HG03025 (cell line): ENCODE data around the gene CMTM4.
"Not testable (repeated sequence)": the region's sequence is repeated elsewhere in the genome, so short reads cannot be mapped to it uniquely, and the experiment has no call there.

ENCODE experiments used
- ATAC-seq: cut with Tn5 transposase; IDR thresholded peaks from one replicate; pipeline ENCODE4 v1.9.1; 2021; ENCODE audit warnings: mild to moderate bottlenecking, moderate library complexity; ENCODE audit not compliant: unreplicated experiment, low FRiP score

The CMTM4 gene

DNA sequence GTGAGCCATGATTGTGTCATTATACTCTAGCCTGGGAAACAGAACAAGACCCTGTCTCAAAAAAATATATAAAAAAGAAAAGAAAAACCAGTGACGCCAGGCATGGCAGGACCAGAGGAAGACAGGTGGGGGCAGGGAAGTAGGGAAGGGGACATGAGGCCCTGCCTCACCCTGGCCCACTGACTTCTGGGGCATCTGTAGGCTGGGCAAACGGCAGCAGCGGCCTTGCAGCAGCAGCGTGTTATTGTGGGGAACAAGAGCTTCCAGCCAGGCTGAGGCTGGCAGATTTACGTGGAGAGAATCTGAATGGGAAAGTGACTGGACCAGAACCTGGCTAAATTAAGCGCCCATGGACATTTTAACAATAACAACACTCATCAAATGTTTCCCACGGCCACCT, 19.4 kb downstream of the CMTM4 start:
- no peak for ATAC-seq

DNA sequence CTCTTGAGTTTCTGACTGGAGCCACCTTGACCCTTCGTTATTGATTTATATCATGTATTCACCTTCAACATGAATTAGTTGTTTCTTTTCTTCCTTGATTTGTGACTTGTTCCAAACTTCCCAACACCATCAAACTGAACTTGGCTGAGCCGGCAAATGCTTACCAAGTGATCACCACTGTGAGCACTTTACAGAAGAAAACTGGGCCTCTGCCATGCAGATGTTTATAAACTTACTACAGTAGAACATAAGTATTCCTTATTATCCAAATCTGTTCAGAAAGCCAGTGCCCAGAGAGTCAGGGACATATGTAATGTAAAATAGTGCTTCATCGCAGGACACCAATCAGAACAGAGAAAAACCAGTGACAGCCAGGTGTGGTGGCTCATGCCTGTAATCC, 19.9 kb downstream of the CMTM4 start:
- no peak for ATAC-seq

DNA sequence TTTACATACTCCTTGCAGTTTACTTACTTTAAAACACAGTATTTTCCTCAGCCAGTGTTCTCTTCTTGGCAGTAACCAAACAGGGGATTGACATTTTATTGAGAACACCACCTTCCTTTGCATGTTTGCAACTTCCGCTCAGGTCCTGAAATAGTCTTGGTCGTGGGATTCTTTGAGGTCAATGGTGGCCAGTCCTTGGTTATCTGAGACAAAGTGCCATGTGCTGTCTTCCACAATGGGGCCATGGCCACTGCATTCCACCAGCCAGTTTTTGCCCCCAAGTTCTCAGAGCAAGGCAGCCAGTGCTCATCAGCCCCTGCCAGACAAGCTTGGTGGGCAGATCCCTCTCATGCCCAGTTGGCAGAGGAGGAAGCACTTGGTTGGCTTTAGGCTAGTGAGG, 22.9 kb downstream of the CMTM4 start:
- ATAC-seq, result no peak

DNA sequence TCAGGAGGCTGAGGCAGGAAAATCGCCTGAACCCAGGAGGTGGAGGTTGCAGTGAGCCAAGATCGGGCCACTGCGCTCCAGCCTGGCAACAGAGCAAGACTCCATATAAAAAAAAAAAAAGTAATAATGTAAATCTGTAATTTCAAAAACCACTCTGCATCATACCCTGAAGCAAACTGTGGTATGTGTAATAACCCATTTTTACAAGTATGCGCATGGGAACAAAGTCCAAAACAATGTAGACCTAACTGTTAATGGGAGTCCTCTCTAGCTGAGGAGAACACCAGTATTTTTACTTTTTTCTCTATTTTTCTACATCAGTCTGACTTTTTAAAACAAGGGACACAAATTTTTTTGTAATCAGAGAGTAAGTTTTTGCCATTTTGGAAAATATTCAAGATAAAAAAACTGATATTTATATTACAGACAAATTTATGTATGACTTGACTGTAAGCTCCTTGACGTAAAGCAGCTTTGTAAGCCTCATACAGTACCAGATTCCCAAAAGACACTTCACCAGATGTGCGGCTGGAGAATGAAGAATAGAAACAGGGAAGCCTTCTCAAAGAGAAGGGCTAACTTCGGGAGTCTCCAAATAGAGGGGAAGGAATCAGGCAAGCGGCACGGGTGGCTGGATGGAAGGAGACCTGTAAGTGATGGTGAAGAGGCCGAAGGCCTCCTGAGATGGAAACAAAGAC, 25.7 kb downstream of the CMTM4 start:
- ATAC-seq, result no peak

DNA sequence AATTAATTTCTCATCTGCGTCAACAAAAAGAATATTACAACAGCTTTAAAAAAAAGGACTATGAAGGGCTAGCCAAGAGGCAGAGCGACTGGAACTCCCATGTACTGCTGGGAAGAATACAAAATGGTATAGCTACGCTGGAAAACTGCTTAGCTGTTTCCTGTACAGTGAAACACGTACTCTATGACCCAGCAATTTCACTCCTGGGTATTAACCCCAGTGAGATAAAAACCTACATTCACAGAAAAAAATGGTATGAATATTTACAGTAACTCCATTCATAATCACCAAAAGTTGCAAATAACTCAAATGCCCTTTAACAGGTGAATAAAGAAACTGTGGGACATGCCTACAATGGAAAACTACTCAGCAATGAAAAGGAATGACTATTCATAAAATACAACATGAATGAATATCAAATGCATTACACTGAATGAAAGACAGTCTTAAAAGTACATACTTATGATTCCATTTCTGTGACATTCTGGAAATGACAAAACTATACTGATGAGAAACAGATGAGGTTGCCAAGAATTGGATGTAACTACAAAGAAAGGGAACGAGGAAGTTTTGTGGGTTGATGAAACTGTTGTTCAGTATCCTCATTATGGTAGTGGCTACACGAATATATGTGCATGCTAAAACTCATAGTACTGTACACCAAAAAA, 27.6 kb downstream of the CMTM4 start:
- no peak for ATAC-seq

DNA sequence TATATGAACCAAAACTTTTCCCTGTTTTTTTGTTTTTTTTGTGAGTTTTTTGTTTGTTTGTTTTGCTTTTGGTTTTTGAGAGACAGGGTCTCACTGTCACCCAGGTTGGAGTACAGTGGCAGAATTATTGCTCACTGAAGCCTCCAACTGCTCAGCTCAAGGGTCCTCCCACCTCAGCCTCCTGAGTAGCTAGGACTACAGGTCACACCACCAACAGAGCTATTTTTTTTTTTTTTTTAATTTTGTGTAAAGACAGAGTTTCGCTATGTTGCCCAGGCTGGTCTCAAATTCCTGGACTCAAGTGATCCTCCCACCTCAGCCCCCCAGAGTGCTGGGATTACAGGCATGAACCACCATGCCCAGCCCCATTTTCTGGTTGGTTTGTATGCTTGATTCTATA, 28.6 kb downstream of the CMTM4 start:
- ATAC-seq, result no peak

DNA sequence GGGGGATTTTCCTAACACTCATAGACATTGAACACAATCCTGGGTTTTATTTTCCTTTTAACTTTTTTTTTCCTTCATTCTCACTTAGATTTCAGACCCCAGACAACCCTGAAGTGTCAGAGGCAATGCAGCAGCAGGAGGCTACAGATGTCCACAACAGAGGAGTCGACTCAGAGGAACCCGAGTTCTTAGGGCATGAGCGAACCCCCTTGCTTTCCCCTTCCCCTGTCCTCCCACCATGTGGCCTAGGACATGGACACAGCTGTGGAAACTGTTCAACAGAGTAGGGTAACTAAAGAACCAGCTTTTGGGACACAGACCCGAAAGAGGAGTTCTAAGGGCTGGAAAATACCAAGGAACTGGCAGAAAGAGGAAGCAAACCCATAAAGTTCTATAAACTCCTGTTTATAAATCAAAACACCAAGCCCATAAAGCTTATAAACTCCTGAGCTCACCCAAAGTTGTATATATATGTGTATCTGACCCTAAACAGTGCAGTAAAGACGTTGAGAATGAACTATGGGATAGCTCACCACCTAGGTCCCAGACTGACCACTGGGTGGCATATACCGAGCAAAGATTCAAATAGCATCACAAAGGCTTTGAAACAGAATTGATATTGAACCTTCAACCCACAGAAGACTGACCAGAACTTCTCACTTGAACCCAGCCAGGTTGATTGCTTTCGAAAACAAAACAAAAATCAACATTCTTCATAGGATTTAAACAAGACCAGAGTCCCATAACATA, 33.9 kb downstream of the CMTM4 start:
- no peak for ATAC-seq

DNA sequence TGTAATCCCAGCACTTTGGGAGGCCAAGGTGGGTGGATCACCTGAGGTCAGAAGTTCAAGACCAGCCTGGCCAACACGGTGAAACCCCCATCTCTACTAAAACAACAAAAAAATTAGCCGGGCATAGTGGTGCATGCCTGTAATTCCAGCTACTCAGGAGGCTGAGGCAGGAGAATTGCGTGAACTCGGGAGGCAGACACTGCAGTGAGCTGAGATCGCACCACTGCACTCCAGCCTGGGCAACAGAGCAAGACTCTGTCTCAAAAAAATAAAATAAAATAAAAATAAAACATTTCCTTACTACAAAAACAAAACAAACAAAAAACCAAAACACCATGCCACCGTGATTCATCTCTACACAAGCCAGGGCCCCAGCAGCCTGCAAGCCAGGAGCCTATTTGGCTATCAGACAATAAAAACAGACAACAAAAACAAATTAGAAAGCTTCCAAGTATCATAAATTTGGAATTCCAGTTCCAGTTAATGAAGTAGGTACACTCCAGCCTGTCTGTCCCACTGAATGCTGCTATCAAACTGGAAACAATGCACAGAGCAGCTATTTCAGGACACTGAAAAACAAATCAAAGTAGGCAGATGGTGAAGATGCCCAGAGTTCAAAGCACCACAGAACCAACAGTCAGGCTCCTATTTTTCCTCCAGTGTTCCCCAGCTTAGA, 34.7 kb downstream of the CMTM4 start:
- ATAC-seq, result not testable (repeated sequence)

DNA sequence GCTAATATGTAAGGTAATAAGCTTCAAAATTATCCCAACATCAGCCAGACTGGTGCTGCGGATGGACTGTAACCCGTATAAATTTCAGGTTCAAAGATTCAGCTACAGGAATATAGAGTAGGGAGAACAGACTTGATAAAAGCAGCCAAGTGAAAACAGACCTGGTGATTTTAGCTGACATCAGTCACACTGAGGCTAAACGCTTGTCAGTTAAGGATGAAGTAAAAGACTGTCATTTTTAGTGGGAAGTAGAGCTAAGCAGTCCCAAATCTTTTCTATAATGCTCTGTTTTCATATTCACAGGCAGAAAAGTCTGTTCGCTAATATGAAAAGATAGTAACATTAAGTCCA, 35.4 kb downstream of the CMTM4 start:
- ATAC-seq, result no peak

DNA sequence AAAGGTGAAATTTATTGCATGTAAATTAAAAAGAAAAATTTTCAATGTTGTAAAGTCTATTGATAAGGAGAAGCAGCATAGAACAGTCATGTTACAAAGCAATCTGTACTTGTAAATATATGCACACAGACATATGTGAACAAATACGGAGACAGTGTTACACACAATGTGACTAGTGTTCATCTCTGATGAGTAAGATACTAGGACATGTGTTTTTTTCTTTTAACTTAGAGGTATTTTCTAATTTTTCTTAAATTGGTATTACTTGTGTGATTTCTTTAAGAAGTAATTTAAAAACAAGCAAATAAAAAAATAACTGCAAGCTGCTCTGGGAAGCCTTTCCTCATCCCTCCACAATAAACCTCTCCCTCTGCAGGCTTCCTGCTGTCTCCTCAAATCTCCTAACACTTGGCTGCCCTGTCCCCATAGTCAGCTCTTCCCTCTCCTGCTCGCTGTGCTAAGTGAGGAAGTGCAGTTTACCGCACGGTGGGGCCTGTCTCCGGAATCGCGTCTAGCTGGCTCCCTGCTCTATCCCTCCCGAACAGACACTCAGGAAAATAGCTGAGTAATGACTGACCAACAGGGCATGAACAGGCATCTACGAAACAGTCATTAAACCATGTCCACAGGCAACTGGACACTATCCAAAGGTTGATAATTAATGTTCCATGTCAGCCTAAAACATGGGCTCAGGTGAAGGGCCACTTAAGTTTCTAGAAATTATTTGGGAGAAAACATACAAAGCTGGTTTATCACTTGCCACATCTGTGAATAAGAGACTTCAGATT, 35.9 kb downstream of the CMTM4 start:
- ATAC-seq, result no peak

DNA sequence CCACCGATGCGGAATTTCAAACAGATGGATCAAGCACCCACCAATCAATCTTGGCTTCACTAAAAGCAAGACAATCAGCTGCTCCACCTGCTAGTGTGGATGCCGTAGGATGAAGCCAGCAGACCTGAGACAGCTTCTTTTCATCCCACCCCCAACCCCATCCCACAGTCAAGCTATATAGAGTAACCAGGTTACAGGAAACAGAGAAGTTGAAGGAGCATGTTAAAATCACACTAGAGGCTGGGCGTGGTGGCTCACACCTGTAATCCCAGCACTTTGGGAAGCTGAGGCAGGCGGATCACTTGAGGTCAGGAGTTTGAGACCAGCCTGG, 37.7 kb downstream of the CMTM4 start:
- ATAC-seq, result no peak

DNA sequence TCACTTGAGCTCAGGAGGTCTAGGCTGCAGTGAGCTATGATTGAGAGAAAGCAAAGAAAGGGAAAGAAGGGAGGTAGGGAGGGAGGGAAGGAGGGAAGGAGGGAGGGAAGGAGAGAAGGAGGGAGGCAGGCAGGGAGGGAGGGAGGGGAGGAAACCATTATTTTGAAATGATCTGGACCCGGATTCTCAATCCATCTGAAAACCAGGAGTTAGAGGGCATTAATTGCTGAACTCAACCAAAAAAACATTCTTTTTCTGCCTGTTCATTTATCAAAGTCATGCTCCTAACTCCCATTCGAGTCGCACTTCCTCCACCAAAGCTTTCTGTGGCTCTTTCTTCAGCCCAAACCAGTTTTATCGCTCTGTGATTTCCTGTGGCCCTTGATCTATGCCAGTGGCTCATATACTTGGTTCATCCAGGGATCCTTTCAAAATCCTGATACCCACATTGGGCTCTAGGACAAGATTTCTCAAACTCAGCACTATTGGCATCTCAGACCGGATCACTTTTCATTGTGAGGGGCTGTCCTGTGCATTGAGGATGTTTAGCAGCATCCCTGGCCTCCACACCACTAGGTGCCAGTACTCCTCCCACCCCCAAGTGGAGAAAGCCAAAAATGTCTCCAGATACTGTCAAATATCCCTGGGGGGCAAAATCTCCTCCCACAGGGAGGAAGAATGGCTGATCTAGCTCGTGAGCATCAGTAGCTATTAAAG, 38.2 kb downstream of the CMTM4 start:
- ATAC-seq, result no peak

DNA sequence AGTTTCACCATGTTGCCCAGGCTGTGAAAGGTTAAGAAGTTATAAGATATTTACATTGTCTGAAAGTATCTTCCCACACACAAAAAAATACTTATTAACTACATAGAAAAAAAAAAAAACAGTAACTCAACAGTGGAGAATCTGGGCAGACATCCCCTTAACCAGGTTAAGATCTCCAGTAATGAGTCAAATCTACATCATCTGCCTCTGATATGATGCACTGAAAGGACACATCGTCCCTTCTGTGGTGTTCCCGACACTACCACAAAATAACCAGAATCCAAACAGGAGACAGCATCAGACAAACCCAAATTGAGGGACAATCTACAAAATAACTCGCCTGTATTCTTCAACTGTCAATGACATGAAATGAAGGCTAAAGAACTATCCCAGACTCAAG, 40.0 kb downstream of the CMTM4 start:
- ATAC-seq, result no peak

DNA sequence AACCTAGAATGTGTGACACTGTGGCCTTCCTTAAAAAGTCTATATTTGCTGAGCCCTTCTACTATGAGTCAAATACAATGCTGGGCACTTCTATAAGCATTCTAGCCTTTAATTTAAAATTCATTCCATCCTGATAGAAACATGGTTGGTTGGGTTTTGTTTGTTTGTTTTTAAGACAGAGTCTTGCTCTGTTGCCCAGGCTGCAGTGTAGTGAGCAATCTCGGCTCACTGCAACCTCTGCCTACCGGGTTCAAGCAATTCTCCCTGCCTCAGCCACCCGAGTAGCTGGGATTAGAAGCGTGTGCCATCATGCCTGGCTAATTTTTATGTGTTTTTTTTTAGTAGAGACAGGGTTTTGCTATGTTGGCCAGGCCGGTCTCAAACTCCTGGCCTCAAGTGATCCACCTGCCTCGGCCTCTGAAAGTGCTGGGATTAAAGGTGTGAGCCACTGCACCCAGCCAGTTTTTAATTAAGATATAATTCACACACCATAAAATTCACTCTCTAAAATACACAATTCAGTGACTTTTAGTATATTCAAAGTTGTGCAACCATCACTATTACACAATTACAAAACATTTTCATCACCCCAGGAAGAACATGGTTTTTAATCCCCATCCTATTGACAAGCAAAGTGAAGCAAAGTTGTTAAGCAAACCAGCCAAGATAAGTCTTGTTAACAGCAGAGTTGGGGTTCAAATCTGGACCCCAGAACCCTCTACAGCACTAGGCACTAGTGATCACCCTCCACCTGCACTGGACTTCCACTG, 42.8 kb downstream of the CMTM4 start:
- ATAC-seq, result no peak

DNA sequence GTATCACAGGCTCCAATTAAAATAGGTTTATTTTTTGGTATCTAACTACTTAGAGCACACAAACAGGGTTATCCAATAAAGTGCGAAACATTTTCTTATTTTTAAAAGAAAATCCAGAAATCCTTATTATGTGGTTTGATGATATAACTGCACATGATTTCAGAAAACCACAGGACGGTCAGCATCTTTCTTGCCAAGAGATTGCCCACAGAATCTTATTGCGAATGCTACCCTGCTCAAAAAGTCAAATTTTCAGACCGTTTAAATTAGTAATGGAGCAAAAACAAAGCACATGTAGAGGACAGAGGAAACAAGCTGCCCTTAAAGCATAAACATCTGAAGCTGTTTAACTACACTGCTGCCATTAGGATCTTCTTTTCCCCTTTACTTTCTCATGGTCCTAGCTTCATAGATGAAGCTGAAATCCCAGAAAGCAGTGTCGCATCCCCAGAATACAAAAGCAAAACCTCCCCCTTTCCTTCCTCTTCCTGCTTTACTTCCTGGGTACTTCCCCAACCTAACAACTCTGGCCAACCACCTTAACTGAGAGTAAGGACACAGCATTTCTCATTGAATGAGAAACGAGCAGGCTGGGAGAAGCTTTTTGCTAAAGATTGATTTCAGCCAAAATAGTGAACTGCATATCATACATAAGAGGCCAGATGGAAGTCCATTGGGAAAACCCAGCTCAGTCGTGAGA, 43.7 kb downstream of the CMTM4 start:
- no peak for ATAC-seq

DNA sequence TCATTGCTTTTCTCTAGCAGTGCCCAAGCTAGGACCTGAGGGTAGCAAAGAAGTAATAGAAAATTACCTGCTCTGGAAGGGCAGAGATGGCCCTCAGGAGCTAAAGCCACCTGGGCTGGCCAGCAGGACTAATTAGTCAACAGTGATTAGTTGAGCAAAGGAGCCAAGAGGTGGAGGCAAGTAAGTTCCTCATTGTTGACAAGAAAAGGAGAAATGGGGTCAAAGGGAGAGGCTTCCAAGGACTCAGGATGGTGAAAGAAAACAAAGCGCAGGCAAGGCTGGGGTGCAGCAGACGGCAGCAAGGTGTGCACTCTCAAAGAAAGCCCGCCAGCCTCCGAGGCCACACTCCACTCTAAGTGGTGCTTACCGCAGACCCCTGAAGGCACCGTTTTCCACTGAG, 44.6 kb downstream of the CMTM4 start:
- no peak for ATAC-seq

DNA sequence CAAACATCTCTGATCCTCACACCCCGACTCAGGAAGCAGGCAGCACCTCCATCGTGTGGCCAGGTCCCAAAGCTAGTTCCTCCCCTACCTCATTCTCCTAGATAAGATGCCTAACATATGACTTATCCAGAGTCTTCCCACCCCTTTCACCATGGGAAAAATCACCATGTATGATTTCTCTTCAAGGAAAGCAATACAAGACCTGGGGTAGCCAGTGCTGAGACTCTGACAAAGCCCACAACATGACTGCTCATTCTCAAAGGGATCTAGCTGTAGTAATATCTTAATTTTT, 45.1 kb downstream of the CMTM4 start:
- ATAC-seq, result no peak

DNA sequence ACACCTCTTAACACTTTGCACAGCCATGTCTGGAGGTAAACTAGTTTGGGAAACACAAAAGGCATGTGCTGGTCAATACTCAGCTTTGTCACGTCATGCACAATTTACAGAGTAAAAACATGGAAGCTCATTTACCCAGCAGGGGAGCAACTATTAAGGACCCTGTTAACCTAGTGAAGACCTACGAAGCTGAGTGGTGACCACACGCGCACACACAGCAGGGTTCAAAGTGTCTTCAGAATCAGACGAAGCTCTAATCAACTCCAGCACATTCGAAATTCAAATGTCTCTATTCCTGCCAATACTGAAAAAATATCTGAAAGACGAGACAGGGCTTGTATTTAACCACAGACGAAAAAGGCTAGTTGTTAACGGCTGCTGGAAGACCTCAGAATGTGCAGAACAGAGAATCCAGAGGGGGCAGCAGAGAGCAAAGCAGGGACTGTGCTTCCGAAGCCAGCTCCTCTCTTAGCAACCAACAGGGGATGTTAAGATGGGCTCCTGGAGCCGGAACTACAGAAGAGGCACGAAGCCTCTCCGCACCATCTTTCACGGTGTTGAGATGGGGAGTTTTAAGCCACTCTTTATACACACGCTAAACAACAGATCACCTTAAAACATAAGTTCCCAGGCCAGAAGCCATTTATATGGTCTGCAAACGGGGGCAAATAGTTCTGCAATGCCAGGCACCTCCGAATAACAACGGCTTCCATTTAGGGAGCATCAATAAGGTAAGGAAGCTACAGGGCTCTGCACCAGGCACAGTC, 45.7 kb downstream of the CMTM4 start:
- peak; percentile 74 for ATAC-seq
